ENCODE results near the gene METTL8.
"Not testable (repeated sequence)": the region's sequence is repeated elsewhere in the genome, so short reads cannot be mapped to it uniquely, and the experiment has no call there.

Gene METTL8

GRCh38 chr2:171365778-171366177 lies 68.0 kb downstream of the METTL8 start:
- no peak overlapping the region for H3K4me3 ChIP-seq (replicated peaks; ENCODE audit: low read depth, low read length)
- no peak for DNase-seq (ENCODE audit: low read depth)
- TF ChIP-seq, protein P1, sequence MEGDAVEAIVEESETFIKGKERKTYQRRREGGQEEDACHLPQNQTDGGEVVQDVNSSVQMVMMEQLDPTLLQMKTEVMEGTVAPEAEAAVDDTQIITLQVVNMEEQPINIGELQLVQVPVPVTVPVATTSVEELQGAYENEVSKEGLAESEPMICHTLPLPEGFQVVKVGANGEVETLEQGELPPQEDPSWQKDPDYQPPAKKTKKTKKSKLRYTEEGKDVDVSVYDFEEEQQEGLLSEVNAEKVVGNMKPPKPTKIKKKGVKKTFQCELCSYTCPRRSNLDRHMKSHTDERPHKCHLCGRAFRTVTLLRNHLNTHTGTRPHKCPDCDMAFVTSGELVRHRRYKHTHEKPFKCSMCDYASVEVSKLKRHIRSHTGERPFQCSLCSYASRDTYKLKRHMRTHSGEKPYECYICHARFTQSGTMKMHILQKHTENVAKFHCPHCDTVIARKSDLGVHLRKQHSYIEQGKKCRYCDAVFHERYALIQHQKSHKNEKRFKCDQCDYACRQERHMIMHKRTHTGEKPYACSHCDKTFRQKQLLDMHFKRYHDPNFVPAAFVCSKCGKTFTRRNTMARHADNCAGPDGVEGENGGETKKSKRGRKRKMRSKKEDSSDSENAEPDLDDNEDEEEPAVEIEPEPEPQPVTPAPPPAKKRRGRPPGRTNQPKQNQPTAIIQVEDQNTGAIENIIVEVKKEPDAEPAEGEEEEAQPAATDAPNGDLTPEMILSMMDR (IDR thresholded peaks at IDR 0.05; ENCODE audit: low read length, missing control alignments) = no peak

GRCh38 chr2:171365232-171365631 lies 68.6 kb downstream of the METTL8 start:
- no peak overlapping the region for H3K4me3 ChIP-seq (replicated peaks; ENCODE audit: low read depth, low read length)
- no peak for DNase-seq (ENCODE audit: low read depth)
- TF ChIP-seq, protein P1 (IDR thresholded peaks at IDR 0.05; ENCODE audit: low read length, missing control alignments) = no peak

GRCh38 chr2:171362396-171362795 lies 71.4 kb downstream of the METTL8 start:
- no peak overlapping the region for H3K4me3 ChIP-seq (replicated peaks; ENCODE audit: low read depth, low read length)
- DNase-seq (ENCODE audit: low read depth) = no peak
- TF ChIP-seq, protein P1 (IDR thresholded peaks at IDR 0.05; ENCODE audit: low read length, missing control alignments) = no peak

- H3K4me3 ChIP-seq (replicated peaks; ENCODE audit: low read depth, low read length) = no peak overlapping the region
- DNase-seq (ENCODE audit: low read depth) = no peak
- TF ChIP-seq, protein P1 (IDR thresholded peaks at IDR 0.05; ENCODE audit: low read length, missing control alignments) = no peak
These were observed 72.9 kb downstream of the METTL8 start for GRCh38 chr2:171360905-171361304.

- not testable (repeated sequence) for DNase-seq (ENCODE audit: low read depth)
These were observed 80.0 kb downstream of the METTL8 start for GRCh38 chr2:171353746-171354145.

DNA sequence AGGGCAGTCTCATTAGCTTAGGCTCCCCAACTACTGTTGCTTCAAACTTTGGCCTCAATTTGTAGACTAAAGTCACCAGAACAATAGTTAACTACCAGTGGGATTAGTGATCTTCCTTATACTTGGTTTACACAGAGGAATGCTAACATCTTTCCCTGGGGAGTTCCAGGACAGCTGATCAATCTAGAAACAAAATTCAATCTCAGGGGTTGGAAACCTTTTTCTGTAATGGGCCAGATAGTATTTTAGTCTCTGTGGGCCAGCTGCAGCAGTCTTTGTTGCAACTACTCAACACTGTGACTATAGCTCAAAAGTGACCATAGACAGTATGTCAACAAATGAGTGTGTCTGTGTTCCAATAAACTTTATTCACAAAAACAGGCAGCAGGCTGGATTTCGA lies 85.7 kb downstream of the METTL8 start:
- H3K4me3 ChIP-seq (replicated peaks; ENCODE audit: low read depth, low read length) = no peak overlapping the region
- DNase-seq (ENCODE audit: low read depth) = no peak
- TF ChIP-seq, protein P1 (IDR thresholded peaks at IDR 0.05; ENCODE audit: low read length, missing control alignments) = no peak

More at GRCh38 chr2:171353746-171354145, 80.0 kb downstream of the METTL8 start:
- H3K4me3 ChIP-seq (replicated peaks; ENCODE audit: low read depth, low read length) = not testable (repeated sequence)

- H3K4me3 ChIP-seq (replicated peaks; ENCODE audit: low read depth, low read length) = no peak overlapping the region
- DNase-seq (ENCODE audit: low read depth) = peak; percentile 75
- TF ChIP-seq, protein P1 (IDR thresholded peaks at IDR 0.05; ENCODE audit: low read length, missing control alignments) = no peak
These were observed 86.2 kb downstream of the METTL8 start for GRCh38 chr2:171347591-171348032.

Data from fibroblast of pulmonary artery (primary cell).